NCI-H1105 treated with DMSO at 0.1 percent for 48 hours (cell line): ENCODE data around the gene ASCL3.
"Not testable (repeated sequence)": the region's sequence is repeated elsewhere in the genome, so short reads cannot be mapped to it uniquely, and the experiment has no call there.

Source experiments
- DNase-seq: peaks from one replicate; lab custom pipeline; 2025; lab: John Stamatoyannopoulos, UW

ASCL3 gene, protein sequence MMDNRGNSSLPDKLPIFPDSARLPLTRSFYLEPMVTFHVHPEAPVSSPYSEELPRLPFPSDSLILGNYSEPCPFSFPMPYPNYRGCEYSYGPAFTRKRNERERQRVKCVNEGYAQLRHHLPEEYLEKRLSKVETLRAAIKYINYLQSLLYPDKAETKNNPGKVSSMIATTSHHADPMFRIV

DNA sequence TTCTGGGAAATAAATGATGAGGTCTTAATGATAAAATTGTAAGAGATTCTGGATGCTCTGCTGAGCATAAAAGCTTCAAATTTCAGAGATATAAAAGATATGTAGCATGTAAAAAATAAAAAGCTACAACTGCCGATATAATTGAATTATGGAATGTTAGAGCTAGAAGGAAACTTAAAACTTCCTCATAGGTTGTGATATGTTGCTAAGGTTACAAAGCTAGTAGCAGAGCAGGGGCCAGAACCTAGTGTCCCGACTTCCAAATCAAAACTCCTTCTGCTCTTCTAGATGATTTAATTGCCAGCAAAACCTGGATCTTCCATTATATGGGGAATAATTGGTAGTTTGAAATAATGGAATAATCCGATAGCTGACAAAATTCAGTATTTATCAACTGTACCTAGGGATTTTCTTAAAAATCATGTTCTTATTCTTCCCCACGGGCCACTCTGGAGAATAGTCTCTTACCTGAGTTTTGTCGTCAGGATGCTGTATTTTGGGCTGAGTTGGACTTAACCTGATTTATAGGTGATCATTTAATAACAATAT, at the start of gene ASCL3:
ASCL3 (minus strand) TSS at position 499 of the 549 bp plus-strand sequence. CDS start 4,855 bp downstream, outside the sequence.
- DNase-seq = no peak

DNA sequence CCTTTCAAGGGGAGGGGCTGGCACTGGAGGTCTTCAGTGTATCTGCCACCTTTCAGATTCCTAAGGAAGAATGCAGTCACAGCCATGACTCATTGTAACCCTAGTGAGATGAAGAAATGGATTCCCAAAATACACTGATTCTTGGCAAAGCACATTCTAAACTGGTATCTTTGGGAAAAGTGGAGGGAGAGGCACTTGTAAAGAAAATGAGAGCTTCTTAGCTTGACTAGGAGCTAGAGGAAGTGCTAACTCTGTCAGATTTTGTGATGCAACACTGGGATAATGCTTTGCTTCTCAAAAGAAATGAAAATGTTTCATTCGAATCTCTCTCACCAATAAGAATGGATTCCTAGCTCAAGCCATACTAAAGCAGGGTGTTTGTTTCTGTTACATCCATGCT, 46.6 kb upstream of the ASCL3 start:
- no peak for DNase-seq

DNA sequence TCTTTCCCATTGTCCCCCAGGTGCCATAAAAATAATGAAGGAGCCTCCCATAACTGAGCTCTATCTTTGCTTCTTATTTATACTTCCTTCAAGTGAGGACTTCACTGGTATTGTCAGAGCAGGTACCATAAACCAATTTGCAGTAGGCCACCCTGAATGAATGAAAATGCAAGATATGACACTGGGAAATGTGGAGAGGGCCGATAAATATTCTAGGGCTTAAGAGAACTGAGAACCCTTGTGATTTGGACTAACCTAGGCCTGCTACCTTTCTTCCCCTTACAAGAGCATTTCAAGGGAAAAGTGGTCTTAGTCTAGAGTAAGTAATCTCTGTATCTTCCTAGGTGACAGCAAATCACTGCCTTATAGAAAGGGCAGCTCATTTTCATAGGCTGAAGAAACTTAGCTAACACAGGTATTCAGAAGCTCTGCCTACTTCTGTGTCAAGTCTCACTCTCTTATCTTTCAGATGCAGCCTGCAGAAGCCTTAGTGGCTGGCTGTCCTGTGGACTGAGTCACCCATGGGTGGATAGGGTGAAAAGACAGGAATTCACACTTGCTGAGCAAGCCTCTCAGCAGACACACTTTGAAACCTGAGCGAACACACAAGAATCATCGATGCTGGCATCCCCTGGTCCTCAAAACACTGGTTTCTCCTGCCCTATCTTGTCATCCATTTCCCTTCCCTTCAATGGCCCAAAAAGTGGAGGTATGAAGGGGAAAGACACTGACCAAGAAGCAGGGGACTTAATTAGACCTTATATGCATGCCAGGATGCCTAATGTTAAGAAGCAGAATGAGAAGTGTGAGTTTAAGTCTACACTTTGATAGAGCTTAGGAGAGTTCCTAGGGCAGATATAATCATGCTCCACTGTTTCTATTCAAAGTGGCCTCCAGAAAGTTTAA, 45.8 kb upstream of the ASCL3 start:
- no peak for DNase-seq

DNA sequence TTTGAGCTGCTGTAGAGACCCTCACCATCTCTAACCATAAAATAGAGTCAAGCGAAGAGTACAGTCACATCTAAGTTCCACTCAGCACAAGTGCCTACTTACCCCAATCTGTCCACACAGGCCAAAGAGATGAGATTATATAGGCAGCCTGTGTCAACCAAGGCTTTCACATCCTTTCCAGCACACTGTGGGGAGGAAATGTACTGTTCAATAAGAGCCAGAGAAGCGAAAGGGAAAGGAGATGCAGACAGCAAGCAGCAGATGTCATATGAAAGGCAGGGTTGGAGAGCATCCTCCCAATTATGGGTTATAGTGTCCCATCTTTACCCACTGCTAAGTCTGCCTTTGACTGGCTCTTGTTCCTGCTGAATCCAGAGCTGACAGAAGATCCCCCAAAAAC, 44.6 kb upstream of the ASCL3 start:
- no peak for DNase-seq

DNA sequence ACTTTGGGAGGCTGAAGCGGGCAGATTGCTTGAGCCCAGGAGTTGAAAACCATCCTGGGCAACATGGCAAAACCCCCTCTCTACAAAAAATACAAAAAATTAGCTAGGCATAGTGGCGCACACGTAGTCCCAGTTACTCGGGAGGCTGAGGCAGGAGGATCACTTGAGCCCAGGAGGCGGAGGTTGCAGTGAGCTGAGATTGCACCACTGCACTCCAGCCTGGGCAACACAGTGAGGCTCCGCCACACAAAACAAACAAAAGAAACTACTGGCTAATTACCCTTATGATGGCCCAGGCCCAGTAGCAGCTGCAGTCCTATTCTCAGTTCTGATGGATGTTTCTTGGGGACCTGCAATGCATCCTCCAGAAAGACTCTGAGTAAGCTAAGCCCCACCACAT, 44.0 kb upstream of the ASCL3 start:
- DNase-seq = not testable (repeated sequence)

DNA sequence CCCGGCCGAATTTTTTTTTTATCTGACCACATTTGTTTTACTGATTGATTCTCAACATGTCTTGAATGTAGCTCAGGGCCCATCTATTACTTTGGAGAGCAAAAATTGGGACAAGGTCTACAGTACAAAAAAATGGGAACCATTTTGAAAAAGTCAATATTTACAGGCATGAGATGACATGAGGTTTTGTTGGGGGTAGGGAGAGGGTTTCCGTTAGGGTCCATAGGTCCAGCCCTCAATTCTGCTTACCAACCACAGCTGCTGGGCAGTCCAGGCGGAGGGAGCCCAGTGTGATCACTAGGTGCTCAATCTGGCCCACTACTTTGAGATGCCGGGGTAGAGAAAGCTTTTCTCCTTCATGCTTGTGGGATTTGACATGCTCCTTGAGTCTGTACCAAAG, 42.6 kb upstream of the ASCL3 start:
- no peak for DNase-seq

DNA sequence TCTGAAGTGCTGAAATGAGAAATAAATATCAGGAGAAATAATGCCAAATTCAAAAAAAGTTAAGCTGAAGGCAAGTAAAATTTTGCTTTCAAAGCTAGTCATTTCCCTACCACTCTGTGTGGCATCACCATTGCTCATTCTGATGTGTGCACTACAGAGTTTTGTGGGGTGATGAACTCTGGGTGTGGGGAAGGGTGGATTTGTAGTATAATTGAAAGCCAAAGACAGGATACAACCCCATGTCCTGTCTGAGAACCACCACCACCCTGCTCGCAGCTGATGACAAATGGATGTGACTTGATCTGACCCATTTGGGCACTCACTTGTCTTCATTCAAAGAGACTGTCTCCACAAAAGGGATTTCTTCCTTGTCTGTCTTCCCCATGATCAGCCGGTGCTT, 40.7 kb upstream of the ASCL3 start:
- no peak for DNase-seq

DNA sequence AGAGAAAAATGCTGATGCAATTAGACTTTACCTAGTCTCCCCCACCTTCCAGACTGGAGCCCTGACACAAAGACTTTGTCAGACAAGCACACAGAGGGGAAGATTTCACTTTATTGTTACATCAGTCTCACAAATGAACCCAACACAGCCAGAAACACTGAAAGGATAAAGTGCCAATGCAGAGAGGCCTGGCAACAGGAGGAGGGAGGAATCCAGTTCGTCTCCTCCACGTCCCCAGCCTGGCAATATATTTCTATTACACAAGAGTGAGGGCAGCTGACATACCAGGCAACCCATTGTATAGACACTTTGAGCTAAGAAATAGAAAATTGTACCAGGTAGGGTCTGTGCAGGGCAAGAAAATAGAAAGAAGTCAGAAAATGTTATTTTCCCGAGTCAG, 37.7 kb upstream of the ASCL3 start:
- no peak for DNase-seq

DNA sequence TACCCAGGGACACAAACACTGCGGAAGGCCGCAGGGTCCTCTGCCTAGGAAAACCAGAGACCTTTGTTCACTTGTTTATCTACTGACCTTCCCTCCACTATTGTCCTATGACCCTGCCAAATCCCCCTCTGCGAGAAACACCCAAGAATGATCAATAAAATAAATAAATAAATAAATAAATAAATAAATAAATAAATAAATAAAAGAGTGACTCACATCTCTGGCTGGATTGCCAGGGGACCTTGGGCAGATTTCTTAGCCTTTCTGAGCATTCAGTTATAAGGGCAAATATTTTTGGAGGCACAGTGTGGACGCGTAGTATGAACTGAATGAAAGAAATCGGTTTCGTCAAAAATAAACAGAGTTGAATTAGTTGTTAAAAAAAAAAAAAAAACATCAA, 36.5 kb upstream of the ASCL3 start:
- DNase-seq = not testable (repeated sequence)

DNA sequence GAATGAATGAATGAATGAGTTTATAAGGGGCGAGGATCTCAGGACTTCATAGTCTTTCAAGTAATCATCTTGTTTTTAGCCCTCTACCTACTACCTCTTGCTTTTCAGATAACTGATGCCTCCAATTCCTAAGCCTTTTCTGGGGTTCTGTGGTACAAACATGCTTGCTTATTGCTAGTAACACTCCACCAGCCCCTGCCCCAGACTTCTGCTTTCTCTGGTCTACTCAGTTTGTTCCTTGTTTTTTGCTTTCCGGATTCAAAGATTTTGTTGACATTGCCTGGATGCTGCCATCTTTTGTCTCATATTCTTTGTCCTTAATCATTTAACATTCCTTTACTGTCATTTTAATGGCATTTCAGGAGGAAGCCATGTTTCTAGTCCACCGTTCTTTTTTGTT, 30.3 kb upstream of the ASCL3 start:
- DNase-seq = no peak

DNA sequence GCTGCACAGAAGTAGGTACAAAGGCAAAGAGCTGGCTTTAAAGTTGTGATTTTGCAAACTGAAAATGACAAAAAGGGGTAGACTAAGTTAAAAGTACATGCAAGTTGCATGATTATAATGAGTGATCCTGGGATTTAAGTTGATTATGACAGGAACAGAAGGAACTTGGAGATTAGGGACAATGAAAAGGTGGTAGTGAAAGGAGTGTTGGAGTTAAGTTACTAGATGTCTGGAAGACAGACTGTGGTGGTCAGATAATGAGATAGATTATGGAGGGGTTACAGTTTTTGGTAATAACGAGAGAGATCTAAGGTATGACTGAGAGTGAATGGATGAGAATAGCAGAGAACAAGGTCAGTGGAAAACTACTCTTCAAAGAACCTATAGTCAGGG, 29.1 kb upstream of the ASCL3 start:
- DNase-seq = no peak

DNA sequence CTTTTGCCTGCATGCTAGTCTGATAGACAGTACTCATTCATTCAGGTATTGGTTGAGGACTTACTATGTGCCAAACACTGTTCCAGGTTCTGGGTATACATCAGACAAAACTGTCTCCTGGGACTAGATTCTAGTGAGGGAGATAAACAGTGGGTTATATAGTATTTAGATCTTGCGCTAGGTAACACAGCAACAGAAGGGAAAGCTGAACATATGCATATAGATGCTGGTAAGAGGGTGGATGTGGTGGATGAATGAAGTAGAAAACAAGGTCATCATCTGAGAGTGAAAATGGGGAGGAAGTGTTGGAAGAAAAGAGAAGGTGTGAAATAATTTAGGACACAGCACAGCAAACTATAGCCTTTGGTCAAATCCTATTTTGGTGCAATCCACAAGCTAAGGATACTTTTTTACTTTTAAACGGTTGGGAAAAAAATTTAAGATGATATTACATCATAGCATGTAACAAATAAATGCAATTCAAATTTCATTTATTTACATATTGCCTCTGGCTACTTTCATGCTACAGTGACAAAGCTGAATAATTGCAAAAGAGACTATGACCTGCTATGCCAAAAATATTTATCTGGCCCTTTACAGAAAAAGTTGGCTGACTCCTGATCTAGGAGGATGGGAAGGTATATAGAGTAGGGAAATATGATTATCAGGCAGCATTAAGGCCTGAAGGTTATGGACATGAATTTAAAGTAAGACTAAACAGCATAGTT, 28.5 kb upstream of the ASCL3 start:
- DNase-seq = no peak

DNA sequence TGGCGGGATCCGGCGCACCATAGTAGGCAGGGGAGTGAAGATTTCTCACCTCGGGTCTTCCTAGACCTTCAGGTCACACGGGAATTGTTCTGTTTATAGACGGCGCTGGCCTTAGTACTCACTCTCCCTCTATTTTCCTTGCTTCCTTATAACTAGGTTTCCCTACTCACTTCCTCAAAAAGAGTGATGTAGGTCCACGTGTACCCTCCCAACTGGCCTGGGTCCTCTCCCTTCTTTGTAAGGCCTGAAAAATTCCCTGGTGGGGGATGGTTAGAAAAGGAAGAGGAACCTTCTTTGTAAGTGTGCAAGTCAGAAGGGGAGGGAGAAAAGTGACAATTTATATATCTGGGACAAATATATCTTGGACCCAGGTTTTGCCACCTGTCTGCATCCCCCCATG, 24.4 kb upstream of the ASCL3 start:
- no peak for DNase-seq

DNA sequence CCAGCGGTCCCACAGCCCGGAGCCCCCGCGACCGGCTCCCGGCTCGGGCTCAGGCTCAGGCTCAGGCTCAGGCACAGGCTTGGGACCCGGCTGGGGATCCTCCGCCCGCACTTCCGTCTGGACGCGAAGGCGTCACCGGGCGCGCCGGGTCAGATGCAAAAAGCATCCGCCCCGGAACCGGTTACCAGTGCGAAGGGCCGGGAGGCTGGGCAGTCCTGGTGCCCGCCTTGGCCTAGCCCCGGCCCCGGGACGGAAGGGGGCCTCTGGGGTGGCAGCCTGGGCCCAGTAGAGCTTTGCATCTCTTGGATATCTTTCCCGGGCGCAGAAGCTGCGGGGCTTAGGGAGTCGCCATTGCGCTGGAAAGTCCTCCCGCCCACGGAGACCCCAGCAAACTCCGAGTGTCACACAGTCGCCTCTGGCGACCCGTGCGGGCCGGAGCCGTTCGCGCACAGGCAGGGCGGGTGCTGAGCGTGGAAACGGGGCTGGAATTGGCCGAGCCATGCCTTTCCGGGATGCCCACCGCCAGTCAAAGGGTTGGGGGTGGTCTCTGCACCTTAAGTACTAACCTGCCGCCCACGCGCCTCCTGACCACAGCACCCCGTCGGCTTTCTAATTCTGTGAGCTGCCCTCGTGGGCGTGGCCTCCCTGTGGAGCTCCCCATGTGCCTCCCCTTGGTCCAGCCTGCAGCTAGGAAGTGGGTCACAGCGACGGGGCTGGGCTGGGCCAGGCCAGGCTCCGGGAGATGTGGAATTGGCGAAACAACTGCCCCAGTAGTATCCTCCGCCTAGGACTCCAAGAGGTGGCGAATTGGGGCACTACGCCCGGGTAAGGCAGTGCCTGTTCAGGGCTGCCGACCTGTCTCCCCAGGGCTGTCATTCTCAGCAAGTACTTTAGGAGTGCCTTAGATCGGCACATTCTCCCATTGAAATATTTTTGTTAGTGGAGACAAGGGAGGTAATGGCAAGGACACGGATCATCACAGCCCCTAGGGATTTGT, 21.8 kb upstream of the ASCL3 start, which contains the start of gene TMEM9B:
TMEM9B (minus strand) TSS at position 119 of the 997 bp plus-strand sequence. CDS start 129 bp downstream, outside the sequence.
- peak; percentile 86 for DNase-seq

DNA sequence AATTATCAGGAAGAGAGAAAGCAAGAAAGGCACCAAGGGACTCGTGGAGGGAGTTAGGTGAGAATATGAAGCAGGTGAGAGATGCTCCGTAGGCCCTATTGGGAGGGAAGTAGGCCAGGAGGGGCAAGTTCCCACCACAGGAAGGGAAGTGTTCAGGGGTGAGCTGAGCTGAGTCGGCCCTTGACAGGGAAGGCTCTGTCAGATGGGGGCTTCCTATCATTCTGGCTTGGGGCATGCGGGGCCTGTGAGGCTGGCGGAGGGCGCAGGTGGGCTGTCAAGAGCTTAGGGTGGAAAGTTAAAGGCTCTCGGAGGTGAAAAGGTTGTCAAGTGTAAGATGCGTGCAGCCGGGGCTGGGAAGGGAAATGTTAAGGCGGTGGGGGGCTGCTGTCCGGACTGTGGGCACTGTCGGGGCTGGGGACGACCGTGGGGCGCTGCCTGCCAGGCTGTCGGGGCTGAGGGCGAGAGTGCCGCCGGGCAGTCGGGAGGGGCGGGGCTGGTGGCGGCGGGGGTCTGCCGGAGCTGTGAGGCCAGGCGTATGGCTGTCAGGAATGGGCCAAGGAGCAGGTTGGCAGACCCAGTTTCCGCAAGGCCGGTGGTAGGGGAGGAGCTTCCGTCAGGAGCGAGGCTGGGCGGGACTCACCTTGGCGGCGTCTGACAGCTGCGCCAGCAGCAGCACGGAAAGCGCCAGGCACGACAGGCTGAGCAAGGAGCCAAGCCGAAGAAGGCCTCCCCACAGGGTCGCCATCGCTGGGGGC, 20.9 kb upstream of the ASCL3 start:
- DNase-seq = peak; percentile 86

DNA sequence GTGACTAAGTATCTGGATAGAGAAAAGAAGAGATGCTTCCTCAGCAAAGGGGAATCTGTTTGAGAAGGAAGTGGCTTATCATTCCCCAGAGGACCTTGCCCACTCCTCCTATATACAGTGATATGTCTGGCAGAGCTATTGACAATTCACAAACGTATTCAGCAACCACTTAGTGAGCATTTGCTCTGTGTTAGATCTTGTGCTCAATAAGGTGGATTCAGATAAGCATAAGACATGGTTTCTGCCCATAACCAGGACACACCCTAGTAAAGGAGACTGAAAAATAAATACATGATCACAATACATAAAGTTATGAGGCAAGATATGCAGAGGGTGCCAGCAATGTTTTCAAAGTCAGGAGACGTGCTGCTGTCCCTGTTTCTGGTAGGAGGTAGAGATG, 20.0 kb upstream of the ASCL3 start:
- no peak for DNase-seq

DNA sequence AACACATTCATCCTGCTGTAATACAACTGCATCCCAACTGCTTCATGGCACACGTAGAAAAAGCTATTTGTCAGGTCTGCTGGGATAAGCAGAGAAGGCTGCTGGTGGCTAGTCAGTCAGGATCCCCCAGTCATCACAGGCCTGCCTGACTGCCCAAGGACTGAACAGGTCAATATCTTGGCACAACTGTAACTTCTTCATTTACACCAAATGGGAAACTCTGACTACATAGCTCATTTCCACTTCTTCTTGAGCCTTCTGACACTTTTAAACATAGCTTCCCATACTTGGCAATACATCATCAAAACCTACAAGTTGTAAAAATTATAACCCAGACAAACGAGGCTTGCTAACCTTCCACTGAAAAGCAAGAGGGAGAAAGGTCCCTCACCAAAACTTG, 18.6 kb upstream of the ASCL3 start:
- no peak for DNase-seq

DNA sequence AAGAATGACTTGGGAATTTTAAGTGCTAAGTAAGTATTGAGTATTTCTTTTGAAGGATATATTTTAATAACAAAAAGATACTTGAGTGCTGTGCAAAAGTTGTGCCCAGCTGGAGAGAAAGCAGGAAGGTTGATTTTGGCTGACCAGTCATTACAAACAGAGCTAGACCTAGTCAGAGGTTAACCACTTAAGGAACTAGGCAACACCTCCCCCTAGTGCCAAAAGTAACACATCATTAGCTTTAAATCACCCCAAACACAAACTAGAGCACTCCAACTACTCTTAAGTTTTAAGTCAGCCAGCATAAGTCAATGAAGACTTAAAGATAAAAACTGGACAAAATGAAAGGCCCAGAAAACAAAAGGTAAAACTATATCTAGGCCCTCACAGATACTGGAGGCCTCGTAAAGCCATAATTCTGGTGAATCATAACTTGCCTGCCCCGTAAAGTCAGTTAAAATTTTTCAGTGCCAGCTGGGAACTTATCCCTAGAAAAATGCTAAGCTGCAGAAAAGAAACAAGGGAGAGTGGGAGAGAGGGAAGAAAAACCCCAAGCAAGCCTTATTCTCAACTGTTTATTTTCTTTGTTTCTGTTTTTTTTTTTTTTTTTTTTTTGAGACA, 16.8 kb upstream of the ASCL3 start:
- DNase-seq = peak; percentile 29

DNA sequence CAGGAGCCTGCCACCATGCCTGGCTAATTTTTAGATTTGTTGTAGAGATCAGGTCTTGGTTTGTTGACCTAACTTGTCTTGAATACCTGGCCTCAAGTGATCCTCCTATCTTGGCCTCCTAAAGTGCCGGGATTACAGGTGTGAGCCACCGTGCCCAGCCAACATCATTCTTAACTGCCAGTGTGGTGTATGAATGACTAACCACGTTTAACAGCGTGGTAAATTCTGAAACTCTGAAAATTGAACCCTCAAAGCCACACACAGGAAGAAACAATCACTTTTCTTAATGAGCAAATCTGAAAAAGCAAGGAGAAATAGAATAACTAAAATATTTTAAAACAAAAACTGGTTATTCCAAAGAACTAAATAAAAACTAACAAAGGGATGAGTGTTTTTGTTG, 14.0 kb upstream of the ASCL3 start:
- DNase-seq = no peak

DNA sequence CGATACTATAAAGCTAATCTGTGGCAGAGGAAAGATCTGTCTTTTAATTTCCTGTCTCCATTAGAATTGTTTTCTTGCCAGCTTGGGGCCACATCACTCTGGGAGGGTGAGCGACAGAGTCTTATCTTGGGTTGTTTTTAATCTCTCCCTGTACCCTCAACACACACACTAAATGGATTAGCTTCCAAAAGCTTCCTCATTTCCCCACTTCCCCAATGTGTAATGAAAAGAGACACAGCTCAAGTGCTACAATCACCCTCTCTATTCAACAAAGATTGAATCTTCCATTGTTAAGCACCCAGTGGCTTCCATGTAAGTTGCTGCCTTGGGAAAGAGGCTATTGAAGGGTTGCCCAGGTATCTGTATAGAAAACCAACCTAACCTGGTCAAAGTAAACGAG, 6.1 kb upstream of the ASCL3 start:
- no peak for DNase-seq
